PC-9 (cell line): ENCODE data around the gene MCEMP1. TPM values are rescaled to one million over a fixed set of nuclear protein-coding genes. Genes with fewer than 3 reads are reported as not detected.

Experiments used
- BruUV-seq: library from RNA; stranded (reverse); fragments of 400-500 nt; replicated peaks from 2 replicates; lab custom pipeline; 2021; lab: Mats Ljungman, UMichigan
- CTCF ChIA-PET: fragments of 300-600 bp; sonication (Branson Sonifier 250); formaldehyde crosslinking; loops from one replicate; lab custom pipeline; 2022; ENCODE audit warnings: antibody characterized with exemption; lab: Charles Lee
- POLR2A ChIA-PET: fragments of 300-600 bp; sonication (Branson Sonifier 250); formaldehyde crosslinking; loops from one replicate; lab custom pipeline; 2022; ENCODE audit warnings: antibody characterized with exemption; ENCODE audit not compliant: unreplicated experiment; lab: Charles Lee
- DNase-seq, 2 experiments: peaks; one replicate each; pipeline versions ENCODE4 v3.0.0 to v3.0.0-alpha.2; 2015 to 2022; ENCODE audit warnings: mixed read lengths in 1 of 2
- H2AFZ ChIP-seq: fragments of 200-600 bp; sonication (generic); 2 replicates; pipeline ENCODE4 v1.8.1; 2017; ENCODE audit warnings: antibody characterized with exemption
- H3F3A ChIP-seq: fragments of 200-600 bp; sonication (generic); 2 replicates; pipeline ENCODE4 v1.8.1; 2017; ENCODE audit warnings: antibody characterized with exemption, mild to moderate bottlenecking, low read depth; ENCODE audit not compliant: insufficient read depth
- H3K27ac ChIP-seq: fragments of 200-600 bp; sonication (generic); 2 replicates; pipeline ENCODE4 v1.6.1; 2016; ENCODE audit warnings: mixed run types
- H3K27me3 ChIP-seq: fragments of 200-600 bp; sonication (generic); 2 replicates; pipeline ENCODE4 v1.6.1; 2016; ENCODE audit warnings: low read depth, mixed run types; ENCODE audit not compliant: insufficient read depth
- H3K36me3 ChIP-seq: fragments of 200-600 bp; sonication (generic); 2 replicates; pipeline ENCODE4 v1.6.1; 2016; ENCODE audit warnings: low read depth, mixed run types
- H3K4me1 ChIP-seq: fragments of 200-600 bp; sonication (generic); replicated peaks from 2 replicates; pipeline ENCODE4 v1.6.1; 2016; ENCODE audit warnings: mixed run types; ENCODE audit not compliant: insufficient read depth
- H3K4me2 ChIP-seq: fragments of 200-600 bp; sonication (generic); 2 replicates; pipeline ENCODE4 v1.6.1; 2017; ENCODE audit warnings: mixed run types
- H3K4me3 ChIP-seq: fragments of 200-600 bp; sonication (generic); 2 replicates; pipeline ENCODE4 v1.6.1; 2016; ENCODE audit warnings: mixed run types
- H3K79me2 ChIP-seq: fragments of 200-600 bp; sonication (generic); 2 replicates; pipeline ENCODE4 v1.6.1; 2017; ENCODE audit warnings: low read depth, mixed run types
- H3K9me2 ChIP-seq: fragments of 200-600 bp; sonication (generic); 2 replicates; pipeline ENCODE4 v1.8.1; 2017; ENCODE audit warnings: mild to moderate bottlenecking; ENCODE audit not compliant: insufficient read depth
- H3K9me3 ChIP-seq: fragments of 200-600 bp; sonication (generic); 2 replicates; pipeline ENCODE4 v1.8.1; 2016; ENCODE audit warnings: low read depth; ENCODE audit not compliant: insufficient read depth
- H4K20me1 ChIP-seq: fragments of 200-600 bp; sonication (generic); 2 replicates; pipeline ENCODE4 v1.8.1; 2017; ENCODE audit not compliant: insufficient read depth
- EZH2 ChIP-seq: fragments of 200-600 bp; sonication (generic); IDR thresholded peaks from 2 replicates; pipeline ENCODE4 v1.8.0; 2017; ENCODE audit warnings: antibody characterized with exemption, low read depth
- intact Hi-C: fragments of 100-400 bp; cut with micrococcal nuclease; formaldehyde crosslinking; loops from one replicate; pipeline ENCODE4 v1.10.0; 2022; ENCODE audit not compliant: unreplicated experiment
- total RNA-seq: library from RNA; stranded (reverse); gene quantifications from 2 replicates; pipeline ENCODE4 v1.2.3, GENCODE V29; 2021
- TF ChIP-seq, protein P1 (sequence below): fragments of 200-600 bp; sonication (generic); conservative IDR thresholded peaks from 2 replicates; pipeline ENCODE4 v1.6.1; 2017; ENCODE audit warnings: mixed run types, antibody characterized with exemption, mild to moderate bottlenecking, moderate library complexity

Gene MCEMP1
- total RNA-seq, 1 experiment from 2014 or later: not detected

DNA sequence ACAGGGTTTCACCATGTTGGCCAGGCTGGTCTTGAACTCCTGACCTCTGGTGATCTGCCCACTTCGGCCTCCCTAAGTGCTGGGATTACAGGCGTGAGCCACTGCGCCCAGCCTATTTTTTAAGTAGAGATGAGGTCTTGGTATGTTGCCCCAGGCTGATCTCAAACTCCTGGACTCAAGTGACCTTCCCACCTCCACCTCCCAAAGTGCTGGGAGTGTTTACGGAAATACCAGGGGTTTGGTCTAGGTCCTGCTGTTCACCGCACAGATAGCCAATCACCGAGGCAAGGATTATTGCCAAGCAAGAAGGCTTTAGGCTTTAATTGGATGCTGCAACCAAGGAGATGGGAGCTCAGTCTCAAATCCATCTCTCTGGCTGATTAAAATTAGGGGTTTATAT lies 43.5 kb downstream of the MCEMP1 start:
- H3K9me2 ChIP-seq: no peaks in the 10 kb centered on the region
- no peaks in the 10 kb centered on the region for H4K20me1 ChIP-seq
- H3K4me2 ChIP-seq: no peak overlapping the region
- no peak overlapping the region for H3K27ac ChIP-seq
- no peak overlapping the region for H3K4me3 ChIP-seq
- DNase-seq: no peak
- TF ChIP-seq, protein P1, sequence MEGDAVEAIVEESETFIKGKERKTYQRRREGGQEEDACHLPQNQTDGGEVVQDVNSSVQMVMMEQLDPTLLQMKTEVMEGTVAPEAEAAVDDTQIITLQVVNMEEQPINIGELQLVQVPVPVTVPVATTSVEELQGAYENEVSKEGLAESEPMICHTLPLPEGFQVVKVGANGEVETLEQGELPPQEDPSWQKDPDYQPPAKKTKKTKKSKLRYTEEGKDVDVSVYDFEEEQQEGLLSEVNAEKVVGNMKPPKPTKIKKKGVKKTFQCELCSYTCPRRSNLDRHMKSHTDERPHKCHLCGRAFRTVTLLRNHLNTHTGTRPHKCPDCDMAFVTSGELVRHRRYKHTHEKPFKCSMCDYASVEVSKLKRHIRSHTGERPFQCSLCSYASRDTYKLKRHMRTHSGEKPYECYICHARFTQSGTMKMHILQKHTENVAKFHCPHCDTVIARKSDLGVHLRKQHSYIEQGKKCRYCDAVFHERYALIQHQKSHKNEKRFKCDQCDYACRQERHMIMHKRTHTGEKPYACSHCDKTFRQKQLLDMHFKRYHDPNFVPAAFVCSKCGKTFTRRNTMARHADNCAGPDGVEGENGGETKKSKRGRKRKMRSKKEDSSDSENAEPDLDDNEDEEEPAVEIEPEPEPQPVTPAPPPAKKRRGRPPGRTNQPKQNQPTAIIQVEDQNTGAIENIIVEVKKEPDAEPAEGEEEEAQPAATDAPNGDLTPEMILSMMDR: no peak
- TF ChIP-seq EZH2: no peak
- H2AFZ ChIP-seq: no peak overlapping the region
- no peaks in the 10 kb centered on the region for H3K4me1 ChIP-seq
- H3K36me3 ChIP-seq: no peaks in the 10 kb centered on the region
- BruUV-seq: no TSS peak
- H3F3A ChIP-seq: no peaks in the 10 kb centered on the region
- H3K27me3 ChIP-seq: peaks cover 11% of the 10 kb centered on the region; the same call in 1 of the 2 replicates
- ChIA-PET CTCF (no interaction called here), POLR2A (interaction anchor here (0.6 kb wide), 1 partner anchor 352 kb away, joined by 6 read pairs; no protein-coding TSS in a partner anchor)
- 0 out of 2 replicates have a peak, but pooled peaks cover 3% of the 10 kb centered on the region for H3K9me3 ChIP-seq
- H3K79me2 ChIP-seq: no peaks in the 10 kb centered on the region
- intact Hi-C loops: no loop called here

DNA sequence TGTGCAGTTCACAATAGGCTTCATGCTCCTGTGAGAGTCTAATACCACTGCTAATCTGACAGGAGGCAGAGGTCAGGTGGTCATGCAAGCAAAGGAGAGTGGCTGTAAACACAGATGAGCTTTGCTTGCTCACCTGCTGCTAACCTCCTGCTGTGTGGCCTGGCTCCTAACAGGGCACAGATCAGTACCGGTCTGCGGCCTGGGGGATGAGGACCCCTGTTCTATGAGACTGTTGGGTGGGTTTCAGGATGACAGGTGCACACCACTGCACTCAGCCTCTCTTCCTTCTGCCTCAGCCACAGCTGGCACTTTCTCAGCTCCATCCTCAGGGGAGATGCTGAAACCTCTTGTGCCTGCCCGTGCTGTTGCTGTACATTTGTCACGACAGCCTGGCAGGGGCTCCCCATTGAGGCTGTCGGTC lies 45.4 kb downstream of the MCEMP1 start:
- H2AFZ ChIP-seq: no peak overlapping the region
- BruUV-seq: no TSS peak
- H3K9me2 ChIP-seq: no peaks in the 10 kb centered on the region
- intact Hi-C loops: no loop called here
- H3K36me3 ChIP-seq: no peaks in the 10 kb centered on the region
- no peak for DNase-seq
- ChIA-PET POLR2A (no interaction called here), CTCF (no interaction called here)
- H3K79me2 ChIP-seq: no peaks in the 10 kb centered on the region
- H3K27me3 ChIP-seq: peaks cover 19% of the 10 kb centered on the region
- no peak overlapping the region for H3K4me3 ChIP-seq
- no peaks in the 10 kb centered on the region for H3F3A ChIP-seq
- no peak overlapping the region for H3K4me2 ChIP-seq
- H3K9me3 ChIP-seq: no peaks in the 10 kb centered on the region
- H4K20me1 ChIP-seq: no peaks in the 10 kb centered on the region
- H3K4me1 ChIP-seq: no peaks in the 10 kb centered on the region
- H3K27ac ChIP-seq: no peak overlapping the region
- TF ChIP-seq, protein P1: no peak
- TF ChIP-seq EZH2: no peak

DNA sequence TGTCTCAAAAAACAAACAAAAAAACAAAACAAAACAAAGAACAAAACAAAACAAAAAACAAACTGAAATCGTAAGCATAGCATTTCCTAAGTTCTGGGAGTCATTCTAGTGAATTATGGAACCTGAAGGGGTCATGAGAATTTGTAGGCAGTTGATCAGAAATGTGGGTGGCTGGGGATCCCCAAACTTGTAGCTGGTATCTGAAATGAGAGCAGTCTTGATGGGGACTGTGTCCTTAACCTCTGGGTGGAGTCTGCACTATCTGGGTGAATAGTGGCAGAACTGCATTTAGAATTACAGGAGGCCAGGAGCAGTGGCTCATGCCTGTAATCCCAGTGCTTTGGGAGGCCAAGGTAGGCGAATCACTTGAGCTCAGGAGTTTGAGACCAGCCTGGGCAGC lies 48.9 kb downstream of the MCEMP1 start:
- BruUV-seq: no TSS peak
- POLR2A ChIA-PET: no interaction called here
- Histone ChIP-seq H3K36me3 (no peaks in the 10 kb centered on the region), H2AFZ (no peak overlapping the region), H3K9me2 (no peaks in the 10 kb centered on the region), H3K4me1 (no peaks in the 10 kb centered on the region), H3K4me3 (no peak overlapping the region), H3K79me2 (no peaks in the 10 kb centered on the region), H3F3A (no peaks in the 10 kb centered on the region), H3K9me3 (no peaks in the 10 kb centered on the region), H3K4me2 (no peak overlapping the region), H4K20me1 (no peaks in the 10 kb centered on the region), H3K27me3 (peaks cover 52% of the 10 kb centered on the region), H3K27ac (no peak overlapping the region)
- TF ChIP-seq, protein P1: no peak
- no peak for TF ChIP-seq EZH2
- CTCF ChIA-PET: no interaction called here
- intact Hi-C loops: no loop called here
- DNase-seq: no peak
